Hepatocyte (in vitro differentiated cells): ENCODE data around the gene BIN1.

Experiments used
- CTCF ChIP-seq: fragments of 200-600 bp; sonication (generic); IDR thresholded peaks from 2 replicates; pipeline ENCODE4 v1.5.1; 2016; ENCODE audit warnings: antibody characterized with exemption, mild to moderate bottlenecking; ENCODE audit not compliant: poor library complexity
- EZH2 ChIP-seq: fragments of 200-600 bp; sonication (generic); IDR thresholded peaks from 2 replicates; pipeline ENCODE4 v1.6.1; 2016; ENCODE audit warnings: antibody characterized with exemption, mild to moderate bottlenecking, borderline replicate concordance

- TF ChIP-seq CTCF (no peak), EZH2 (no peak)
Observed at GRCh38 chr2:127004893-127005600, 101.9 kb downstream of the BIN1 start.
